C4-2B (cell line): ENCODE measurements around the gene HDAC4.

ENCODE experiments used
- H3K27ac ChIP-seq: fragments of 450-650 bp; 2 replicates; pipeline ENCODE4 v1.5.1; 2017
- ZFX ChIP-seq: fragments of 450-650 bp; IDR thresholded peaks from 2 replicates; pipeline ENCODE4 v1.6.1; 2017
- TF ChIP-seq, protein P1 (sequence below): fragments of 450-650 bp; conservative IDR thresholded peaks from 2 replicates; pipeline ENCODE4 v1.5.1; 2017; ENCODE audit warnings: mild to moderate bottlenecking

HDAC4 gene

DNA sequence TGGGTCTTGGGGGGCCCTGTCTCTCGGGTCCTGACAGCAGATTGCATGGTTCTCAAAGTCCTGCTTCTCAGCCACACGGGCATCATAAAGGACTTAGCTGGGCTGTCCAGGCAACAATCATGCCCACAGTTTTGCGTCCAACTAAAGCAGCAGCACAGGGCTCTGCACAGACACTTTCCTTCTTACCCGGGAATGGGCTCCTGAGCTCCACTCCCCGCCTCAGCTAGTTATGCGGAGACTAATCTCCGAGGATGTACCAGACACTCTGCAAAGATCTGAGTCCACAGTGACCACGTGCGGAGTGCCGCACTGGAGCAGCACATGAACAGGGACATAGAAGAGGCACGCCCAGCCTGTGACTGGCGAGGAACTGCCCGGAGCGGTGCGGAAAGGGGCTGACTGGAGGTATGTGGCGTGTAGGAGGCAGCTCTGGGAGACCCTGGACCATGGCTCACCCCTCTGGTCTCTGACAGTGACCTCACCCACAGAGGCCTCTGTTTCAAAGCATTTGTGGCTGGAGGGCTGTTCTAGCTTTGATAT lies 270.0 kb downstream of the HDAC4 start:
- TF ChIP-seq, protein P1, sequence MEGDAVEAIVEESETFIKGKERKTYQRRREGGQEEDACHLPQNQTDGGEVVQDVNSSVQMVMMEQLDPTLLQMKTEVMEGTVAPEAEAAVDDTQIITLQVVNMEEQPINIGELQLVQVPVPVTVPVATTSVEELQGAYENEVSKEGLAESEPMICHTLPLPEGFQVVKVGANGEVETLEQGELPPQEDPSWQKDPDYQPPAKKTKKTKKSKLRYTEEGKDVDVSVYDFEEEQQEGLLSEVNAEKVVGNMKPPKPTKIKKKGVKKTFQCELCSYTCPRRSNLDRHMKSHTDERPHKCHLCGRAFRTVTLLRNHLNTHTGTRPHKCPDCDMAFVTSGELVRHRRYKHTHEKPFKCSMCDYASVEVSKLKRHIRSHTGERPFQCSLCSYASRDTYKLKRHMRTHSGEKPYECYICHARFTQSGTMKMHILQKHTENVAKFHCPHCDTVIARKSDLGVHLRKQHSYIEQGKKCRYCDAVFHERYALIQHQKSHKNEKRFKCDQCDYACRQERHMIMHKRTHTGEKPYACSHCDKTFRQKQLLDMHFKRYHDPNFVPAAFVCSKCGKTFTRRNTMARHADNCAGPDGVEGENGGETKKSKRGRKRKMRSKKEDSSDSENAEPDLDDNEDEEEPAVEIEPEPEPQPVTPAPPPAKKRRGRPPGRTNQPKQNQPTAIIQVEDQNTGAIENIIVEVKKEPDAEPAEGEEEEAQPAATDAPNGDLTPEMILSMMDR, result no peak
- TF ChIP-seq ZFX, result no peak

DNA sequence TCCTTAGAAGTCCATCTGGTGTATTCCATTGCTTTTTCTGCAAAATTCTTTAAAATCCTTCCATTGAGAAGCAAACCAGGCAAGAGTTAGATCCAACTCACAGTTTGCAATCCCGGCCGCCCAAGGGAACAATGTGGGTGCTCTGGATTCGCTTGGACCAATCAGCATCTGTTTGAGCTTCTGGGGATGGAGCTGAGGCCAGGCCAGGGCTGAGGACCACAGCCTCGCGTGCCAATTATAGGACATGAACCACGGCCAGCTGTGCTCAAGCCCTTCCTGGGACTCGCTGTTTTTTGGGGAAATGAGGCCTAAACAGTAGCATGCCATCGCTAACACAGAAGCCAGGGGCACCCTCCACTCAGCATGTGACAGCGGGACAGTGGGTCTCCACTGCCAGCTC lies 270.8 kb downstream of the HDAC4 start:
- no peak overlapping the region for H3K27ac ChIP-seq
- TF ChIP-seq, protein P1, result no peak
- no peak for TF ChIP-seq ZFX

More for the DNA sequence above, 270.0 kb downstream of the HDAC4 start:
- H3K27ac ChIP-seq, result no peak overlapping the region

DNA sequence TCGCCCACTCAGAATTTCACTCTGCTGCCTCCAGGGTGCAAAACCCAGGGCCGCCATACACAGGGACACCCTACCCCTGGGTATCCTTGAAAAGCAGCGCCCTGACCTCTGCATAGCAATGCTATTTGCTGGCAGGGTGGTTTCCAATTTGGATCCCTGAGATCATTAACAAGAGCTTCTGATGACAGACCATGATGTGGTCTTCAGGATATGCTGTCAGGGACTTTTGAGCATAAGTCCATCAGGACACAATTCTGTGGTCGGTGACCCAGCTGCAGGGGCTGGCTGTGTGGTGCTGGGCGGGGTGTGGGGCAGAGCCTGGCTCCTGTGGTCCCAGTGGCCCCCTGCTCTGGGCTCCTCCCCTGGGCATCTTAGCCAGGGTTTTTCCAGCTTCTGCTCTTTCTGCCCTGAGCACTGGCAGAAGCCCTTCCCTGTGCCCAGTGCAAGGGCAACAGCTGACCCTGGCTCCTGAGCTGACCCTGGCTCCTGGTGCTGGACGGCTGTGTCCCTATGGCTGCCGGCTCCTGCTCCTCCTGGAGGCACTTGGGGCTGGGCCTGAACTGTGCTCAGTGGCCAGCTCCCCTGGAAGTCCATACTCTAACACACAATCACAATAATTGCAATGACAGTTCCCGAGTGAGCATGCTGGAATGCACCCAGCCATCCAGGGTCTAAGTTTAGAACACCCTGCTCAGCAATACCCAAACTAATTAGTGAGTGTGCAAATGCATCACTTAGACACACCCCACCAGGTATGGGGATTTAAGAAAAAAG lies 271.5 kb downstream of the HDAC4 start:
- no peak overlapping the region for H3K27ac ChIP-seq

DNA sequence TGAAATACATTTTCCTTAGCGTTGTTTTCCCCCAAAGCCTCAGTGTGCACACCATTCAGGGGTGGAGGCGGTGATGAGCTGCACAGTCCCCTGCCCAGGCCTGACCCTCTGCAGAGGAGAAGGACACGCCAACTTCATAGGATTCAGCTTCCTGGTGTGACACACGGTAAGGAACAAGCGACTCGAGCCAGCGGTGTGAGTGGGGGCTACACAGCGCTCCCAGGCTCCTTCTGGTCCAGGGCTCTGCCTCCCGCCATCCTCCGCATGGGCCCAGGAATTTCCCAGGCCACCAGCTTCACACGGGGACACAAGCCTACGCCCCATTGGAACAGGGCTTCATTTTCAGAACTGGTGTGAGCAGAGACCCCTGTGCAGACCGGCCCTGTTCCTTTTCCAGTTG lies 272.1 kb downstream of the HDAC4 start:
- no peak for TF ChIP-seq ZFX
- TF ChIP-seq, protein P1, result no peak
- H3K27ac ChIP-seq, result no peak overlapping the region

More for the DNA sequence above, 271.5 kb downstream of the HDAC4 start:
- no peak for TF ChIP-seq ZFX
- TF ChIP-seq, protein P1, result no peak

DNA sequence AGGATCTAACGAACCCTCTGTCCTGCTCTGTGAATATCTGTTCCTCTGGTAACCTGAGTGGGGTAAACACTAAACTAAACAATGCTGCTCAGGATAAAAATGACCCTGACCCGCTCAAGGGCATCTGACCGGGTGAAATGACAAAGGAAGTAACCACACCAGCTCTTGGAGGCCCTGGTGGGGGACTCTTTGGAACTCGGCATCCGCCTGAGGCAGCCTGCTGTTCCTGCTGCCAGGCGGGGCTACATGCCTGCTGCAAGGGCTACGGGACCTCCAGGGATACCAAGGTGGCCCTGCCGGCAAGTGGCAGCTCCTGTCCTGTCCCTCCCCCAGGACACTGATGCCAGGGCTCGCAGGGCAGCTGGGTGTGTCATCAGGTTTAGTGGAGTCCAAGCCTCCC lies 273.3 kb downstream of the HDAC4 start:
- H3K27ac ChIP-seq, result no peak overlapping the region
- TF ChIP-seq, protein P1, result no peak
- no peak for TF ChIP-seq ZFX

DNA sequence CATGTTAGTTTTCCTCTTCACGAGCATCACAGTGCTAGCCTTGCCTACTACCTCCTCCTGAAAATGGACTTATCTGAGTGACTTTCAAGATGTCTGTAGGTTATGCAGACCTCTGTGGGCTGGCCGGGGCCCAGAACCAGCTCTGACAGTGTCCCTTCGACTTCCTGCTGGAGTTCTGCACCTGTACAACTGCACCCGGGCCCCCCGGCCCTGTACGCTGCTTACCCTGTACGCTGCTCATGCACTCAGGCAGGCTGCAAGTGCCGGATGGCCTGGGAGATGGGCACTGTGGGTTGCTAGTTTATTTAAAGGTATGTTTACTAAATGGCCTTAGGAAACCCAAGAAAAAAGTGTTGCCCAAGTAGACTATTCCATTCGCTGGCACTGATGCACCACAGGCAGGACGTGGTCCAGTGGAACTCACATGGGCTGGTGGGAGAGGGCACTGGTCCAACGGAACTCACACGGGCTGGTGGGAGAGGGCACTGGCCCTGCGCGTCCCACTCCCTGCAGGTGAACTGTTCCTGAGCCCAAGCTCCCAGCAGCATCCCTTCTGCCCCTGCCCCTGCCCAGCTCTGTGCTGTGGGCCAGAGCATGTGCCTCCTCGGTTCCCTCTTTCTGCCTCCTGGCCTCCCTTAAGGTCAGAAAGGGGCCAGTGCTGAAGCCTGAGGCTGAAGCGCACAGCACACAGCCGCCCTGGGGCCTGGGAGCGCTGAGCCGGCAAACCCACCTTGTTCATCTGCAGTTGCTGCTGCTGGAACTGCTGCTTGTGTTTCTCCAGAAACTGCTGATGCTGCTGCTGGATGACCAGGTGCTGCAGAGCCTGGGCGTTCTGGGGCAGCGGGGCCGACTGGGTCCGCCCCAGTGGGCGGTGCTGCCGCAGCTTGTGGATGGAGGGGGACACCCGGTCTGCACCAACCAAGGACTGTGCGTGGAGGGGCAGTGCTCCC lies 274.8 kb downstream of the HDAC4 start:
- TF ChIP-seq, protein P1, result no peak
- no peak for TF ChIP-seq ZFX
- no peak overlapping the region for H3K27ac ChIP-seq
